ENCODE data around the gene AARSD1. TPM values are rescaled to one million over a fixed set of nuclear protein-coding genes. Genes with fewer than 3 reads are reported as not detected.

Gene AARSD1
- total and polyA plus RNA-seq, 2 experiments from 2014 or later = 25.7 to 74.4 TPM

DNA sequence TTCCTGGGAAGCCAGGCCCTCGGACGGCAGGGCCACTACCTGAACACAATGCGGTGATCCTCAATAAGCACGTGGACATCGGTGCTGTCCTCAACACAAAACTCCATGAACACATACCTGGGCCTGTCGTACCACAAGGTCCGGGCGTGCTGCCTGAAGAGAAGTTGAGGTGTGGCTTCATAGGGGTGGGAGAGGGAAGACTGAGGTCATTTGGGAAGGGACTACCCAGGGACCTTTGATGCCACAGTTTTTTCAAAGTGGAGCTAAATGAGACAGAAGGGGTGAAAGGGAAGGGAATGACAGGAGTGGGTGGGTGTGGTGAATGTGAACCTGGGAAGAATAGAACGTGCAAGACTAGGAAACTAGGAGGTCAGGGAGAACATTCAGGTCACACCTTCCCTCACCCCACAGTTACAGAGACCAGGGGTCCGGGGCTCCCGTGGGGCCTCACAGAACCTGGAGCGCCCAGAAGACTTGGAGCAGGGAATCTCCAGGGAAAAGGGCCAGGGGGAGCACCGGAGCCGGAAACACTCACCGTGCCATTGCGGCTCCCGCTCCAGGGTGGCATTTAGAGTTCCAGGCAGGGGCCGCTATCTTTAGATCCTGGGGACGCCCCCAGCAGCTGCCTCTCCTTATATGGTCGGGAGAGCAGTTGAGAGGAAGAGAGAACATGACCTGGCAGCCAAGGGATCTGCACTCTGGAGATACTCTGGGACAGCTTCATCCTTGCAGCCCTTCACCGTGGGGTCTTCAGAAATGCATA is 15.4 kb upstream of the AARSD1 start, which contains the start of gene PTGES3L:
PTGES3L (minus strand) TSS at position 570 of the 763 bp plus-strand sequence; CDS start at position 543, 27 bp downstream.
- Mint-ChIP-seq H3K4me3 (peak within 1 kb of the TSS; percentile 96), H3K9me3 (no peaks in the 10 kb centered on the region; the same call in 2 of the 3 replicates)
- peak; percentile 78 for ATAC-seq

More for the DNA sequence above, 15.4 kb upstream of the AARSD1 start, which contains the start of gene PTGES3L:
- Mint-ChIP-seq H3K4me1 (peaks cover 17% of the 10 kb centered on the region), H3K36me3 (ENCODE audit: low read depth) (peaks cover 6% of the 10 kb centered on the region; the same call in 2 of the 3 replicates), H3K27ac (peak within 1 kb of the TSS; percentile 95), H3K27me3 (ENCODE audit: insufficient read depth, low read depth, poor library complexity) (peaks cover 18% of the 10 kb centered on the region)
- no peak for TF ChIP-seq STAT1 (IDR thresholded peaks at IDR 0.05; ENCODE audit: unreplicated experiment)
- TF ChIP-seq, protein P1, sequence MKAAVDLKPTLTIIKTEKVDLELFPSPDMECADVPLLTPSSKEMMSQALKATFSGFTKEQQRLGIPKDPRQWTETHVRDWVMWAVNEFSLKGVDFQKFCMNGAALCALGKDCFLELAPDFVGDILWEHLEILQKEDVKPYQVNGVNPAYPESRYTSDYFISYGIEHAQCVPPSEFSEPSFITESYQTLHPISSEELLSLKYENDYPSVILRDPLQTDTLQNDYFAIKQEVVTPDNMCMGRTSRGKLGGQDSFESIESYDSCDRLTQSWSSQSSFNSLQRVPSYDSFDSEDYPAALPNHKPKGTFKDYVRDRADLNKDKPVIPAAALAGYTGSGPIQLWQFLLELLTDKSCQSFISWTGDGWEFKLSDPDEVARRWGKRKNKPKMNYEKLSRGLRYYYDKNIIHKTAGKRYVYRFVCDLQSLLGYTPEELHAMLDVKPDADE (IDR thresholded peaks at IDR 0.05) = no peak
- no peak for TF ChIP-seq JUNB (IDR thresholded peaks at IDR 0.05; ENCODE audit: unreplicated experiment)
- TF ChIP-seq NANOG (IDR thresholded peaks at IDR 0.05; ENCODE audit: borderline replicate concordance) = no peak
- TF ChIP-seq, protein P2, sequence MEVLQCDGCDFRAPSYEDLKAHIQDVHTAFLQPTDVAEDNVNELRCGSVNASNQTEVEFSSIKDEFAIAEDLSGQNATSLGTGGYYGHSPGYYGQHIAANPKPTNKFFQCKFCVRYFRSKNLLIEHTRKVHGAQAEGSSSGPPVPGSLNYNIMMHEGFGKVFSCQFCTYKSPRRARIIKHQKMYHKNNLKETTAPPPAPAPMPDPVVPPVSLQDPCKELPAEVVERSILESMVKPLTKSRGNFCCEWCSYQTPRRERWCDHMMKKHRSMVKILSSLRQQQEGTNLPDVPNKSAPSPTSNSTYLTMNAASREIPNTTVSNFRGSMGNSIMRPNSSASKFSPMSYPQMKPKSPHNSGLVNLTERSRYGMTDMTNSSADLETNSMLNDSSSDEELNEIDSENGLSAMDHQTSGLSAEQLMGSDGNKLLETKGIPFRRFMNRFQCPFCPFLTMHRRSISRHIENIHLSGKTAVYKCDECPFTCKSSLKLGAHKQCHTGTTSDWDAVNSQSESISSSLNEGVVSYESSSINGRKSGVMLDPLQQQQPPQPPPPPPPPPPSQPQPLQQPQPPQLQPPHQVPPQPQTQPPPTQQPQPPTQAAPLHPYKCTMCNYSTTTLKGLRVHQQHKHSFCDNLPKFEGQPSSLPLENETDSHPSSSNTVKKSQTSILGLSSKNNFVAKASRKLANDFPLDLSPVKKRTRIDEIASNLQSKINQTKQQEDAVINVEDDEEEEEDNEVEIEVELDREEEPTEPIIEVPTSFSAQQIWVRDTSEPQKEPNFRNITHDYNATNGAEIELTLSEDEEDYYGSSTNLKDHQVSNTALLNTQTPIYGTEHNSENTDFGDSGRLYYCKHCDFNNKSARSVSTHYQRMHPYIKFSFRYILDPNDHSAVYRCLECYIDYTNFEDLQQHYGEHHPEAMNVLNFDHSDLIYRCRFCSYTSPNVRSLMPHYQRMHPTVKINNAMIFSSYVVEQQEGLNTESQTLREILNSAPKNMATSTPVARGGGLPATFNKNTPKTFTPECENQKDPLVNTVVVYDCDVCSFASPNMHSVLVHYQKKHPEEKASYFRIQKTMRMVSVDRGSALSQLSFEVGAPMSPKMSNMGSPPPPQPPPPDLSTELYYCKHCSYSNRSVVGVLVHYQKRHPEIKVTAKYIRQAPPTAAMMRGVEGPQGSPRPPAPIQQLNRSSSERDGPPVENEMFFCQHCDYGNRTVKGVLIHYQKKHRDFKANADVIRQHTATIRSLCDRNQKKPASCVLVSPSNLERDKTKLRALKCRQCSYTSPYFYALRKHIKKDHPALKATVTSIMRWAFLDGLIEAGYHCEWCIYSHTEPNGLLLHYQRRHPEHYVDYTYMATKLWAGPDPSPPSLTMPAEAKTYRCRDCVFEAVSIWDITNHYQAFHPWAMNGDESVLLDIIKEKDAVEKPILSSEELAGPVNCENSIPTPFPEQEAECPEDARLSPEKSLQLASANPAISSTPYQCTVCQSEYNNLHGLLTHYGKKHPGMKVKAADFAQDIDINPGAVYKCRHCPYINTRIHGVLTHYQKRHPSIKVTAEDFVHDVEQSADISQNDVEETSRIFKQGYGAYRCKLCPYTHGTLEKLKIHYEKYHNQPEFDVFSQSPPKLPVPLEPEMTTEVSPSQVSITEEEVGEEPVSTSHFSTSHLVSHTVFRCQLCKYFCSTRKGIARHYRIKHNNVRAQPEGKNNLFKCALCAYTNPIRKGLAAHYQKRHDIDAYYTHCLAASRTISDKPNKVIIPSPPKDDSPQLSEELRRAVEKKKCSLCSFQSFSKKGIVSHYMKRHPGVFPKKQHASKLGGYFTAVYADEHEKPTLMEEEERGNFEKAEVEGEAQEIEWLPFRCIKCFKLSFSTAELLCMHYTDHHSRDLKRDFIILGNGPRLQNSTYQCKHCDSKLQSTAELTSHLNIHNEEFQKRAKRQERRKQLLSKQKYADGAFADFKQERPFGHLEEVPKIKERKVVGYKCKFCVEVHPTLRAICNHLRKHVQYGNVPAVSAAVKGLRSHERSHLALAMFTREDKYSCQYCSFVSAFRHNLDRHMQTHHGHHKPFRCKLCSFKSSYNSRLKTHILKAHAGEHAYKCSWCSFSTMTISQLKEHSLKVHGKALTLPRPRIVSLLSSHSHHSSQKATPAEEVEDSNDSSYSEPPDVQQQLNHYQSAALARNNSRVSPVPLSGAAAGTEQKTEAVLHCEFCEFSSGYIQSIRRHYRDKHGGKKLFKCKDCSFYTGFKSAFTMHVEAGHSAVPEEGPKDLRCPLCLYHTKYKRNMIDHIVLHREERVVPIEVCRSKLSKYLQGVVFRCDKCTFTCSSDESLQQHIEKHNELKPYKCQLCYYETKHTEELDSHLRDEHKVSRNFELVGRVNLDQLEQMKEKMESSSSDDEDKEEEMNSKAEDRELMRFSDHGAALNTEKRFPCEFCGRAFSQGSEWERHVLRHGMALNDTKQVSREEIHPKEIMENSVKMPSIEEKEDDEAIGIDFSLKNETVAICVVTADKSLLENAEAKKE (CRISPR knock-in tag; IDR thresholded peaks at IDR 0.05) = no peak
- no peak for TF ChIP-seq ZNF114 (CRISPR knock-in tag; IDR thresholded peaks at IDR 0.05)
- TF ChIP-seq CREB1 (CRISPR knock-in tag; IDR thresholded peaks at IDR 0.05; ENCODE audit: low read depth) = no peak
- TF ChIP-seq EZH2 (IDR thresholded peaks at IDR 0.05; ENCODE audit: low read depth, unreplicated experiment) = no peak
- no peak for TF ChIP-seq POLR2AphosphoS5 (IDR thresholded peaks at IDR 0.05; ENCODE audit: low read depth)
- TF ChIP-seq, protein P3, sequence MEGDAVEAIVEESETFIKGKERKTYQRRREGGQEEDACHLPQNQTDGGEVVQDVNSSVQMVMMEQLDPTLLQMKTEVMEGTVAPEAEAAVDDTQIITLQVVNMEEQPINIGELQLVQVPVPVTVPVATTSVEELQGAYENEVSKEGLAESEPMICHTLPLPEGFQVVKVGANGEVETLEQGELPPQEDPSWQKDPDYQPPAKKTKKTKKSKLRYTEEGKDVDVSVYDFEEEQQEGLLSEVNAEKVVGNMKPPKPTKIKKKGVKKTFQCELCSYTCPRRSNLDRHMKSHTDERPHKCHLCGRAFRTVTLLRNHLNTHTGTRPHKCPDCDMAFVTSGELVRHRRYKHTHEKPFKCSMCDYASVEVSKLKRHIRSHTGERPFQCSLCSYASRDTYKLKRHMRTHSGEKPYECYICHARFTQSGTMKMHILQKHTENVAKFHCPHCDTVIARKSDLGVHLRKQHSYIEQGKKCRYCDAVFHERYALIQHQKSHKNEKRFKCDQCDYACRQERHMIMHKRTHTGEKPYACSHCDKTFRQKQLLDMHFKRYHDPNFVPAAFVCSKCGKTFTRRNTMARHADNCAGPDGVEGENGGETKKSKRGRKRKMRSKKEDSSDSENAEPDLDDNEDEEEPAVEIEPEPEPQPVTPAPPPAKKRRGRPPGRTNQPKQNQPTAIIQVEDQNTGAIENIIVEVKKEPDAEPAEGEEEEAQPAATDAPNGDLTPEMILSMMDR (conservative IDR thresholded peaks at IDR 0.05; ENCODE audit: low read depth in 2 of 2) = no peak
- TF ChIP-seq ZNF331 (CRISPR knock-in tag; IDR thresholded peaks at IDR 0.05; ENCODE audit: low read depth) = no peak
- TF ChIP-seq EZH2phosphoT487 (IDR thresholded peaks at IDR 0.05; ENCODE audit: unreplicated experiment) = no peak
- Histone ChIP-seq H3K4me3 (peak within 1 kb of the TSS; percentile 92), H3K79me2 (replicated peaks; ENCODE audit: insufficient read depth) (peaks cover 33% of the 10 kb centered on the region), H3K27ac (ENCODE audit: low read depth) (peak within 1 kb of the TSS; percentile 96), H2AFZ (peak within 1 kb of the TSS; percentile 100), H3K9me2 (ENCODE audit: insufficient read depth) (no peaks in the 10 kb centered on the region), H4K20me1 (replicated peaks; ENCODE audit: insufficient read depth) (0 out of 2 replicates have a peak, but pooled peaks cover 4% of the 10 kb centered on the region), H3K4me2 (peak within 1 kb of the TSS; percentile 96), H3K27me3 (ENCODE audit: insufficient read depth) (no peaks in the 10 kb centered on the region), H3F3A (replicated peaks; ENCODE audit: low read depth) (peaks cover 9% of the 10 kb centered on the region; the same call in 1 of the 2 replicates), H3K4me1 (ENCODE audit: insufficient read depth) (peaks cover 16% of the 10 kb centered on the region), H3K36me3 (ENCODE audit: insufficient read depth) (no peaks in the 10 kb centered on the region)
- peak; percentile 84 for DNase-seq (ENCODE audit: low spot score)

All from GM23338 (cell line).